A673 (cell line): Measurements from ENCODE around the gene KLHDC3. TPM values are rescaled to one million over a fixed set of nuclear protein-coding genes. Genes with fewer than 3 reads are reported as not detected.

Experiments
- BruUV-seq: library from RNA; stranded (reverse); fragments of 400-500 nt; replicated peaks from 2 replicates; lab custom pipeline; 2021; lab: Mats Ljungman, UMichigan
- CTCF ChIA-PET: fragments of 300-600 bp; sonication (Branson Sonifier 250); formaldehyde crosslinking; loops from one replicate; lab custom pipeline; 2022; ENCODE audit warnings: antibody characterized with exemption; lab: Charles Lee
- POLR2A ChIA-PET: fragments of 300-600 bp; sonication (Branson Sonifier 250); formaldehyde crosslinking; loops from one replicate; lab custom pipeline; 2022; ENCODE audit warnings: antibody characterized with exemption; ENCODE audit not compliant: low non-redundant PET; lab: Charles Lee
- DNase-seq: peaks from one replicate; pipeline ENCODE4 v3.0.0-alpha.2; 2015; ENCODE audit warnings: low spot score
- H3K27ac ChIP-seq: fragments of 200-600 bp; sonication (generic); 2 replicates; pipeline ENCODE4 v1.5.1; 2016; ENCODE audit warnings: mixed run types, low read depth, mild to moderate bottlenecking, mixed read lengths, antibody characterized with exemption, low read length; ENCODE audit not compliant: poor library complexity, severe bottlenecking
- H3K27me3 ChIP-seq: fragments of 200-600 bp; sonication (generic); replicated peaks from 2 replicates; pipeline ENCODE4 v1.6.1; 2017; ENCODE audit warnings: mixed run types, low read depth, mild to moderate bottlenecking, mixed read lengths, antibody characterized with exemption, low read length; ENCODE audit not compliant: insufficient read depth, poor library complexity
- H3K36me3 ChIP-seq: fragments of 200-600 bp; sonication (generic); 2 replicates; pipeline ENCODE4 v1.6.1; 2016; ENCODE audit warnings: mixed run types, mild to moderate bottlenecking, mixed read lengths, antibody characterized with exemption, low read length; ENCODE audit not compliant: insufficient read depth, poor library complexity, severe bottlenecking
- H3K4me1 ChIP-seq: fragments of 200-600 bp; sonication (generic); 2 replicates; pipeline ENCODE4 v1.6.1; 2017; ENCODE audit warnings: mixed run types, mild to moderate bottlenecking, mixed read lengths, antibody characterized with exemption, low read length; ENCODE audit not compliant: insufficient read depth, poor library complexity, severe bottlenecking
- H3K4me3 ChIP-seq: fragments of 200-600 bp; sonication (generic); 2 replicates; pipeline ENCODE4 v1.5.1; 2016; ENCODE audit warnings: low read depth, mixed run types, mild to moderate bottlenecking, mixed read lengths, low read length; ENCODE audit not compliant: poor library complexity, severe bottlenecking
- H3K9me3 ChIP-seq: fragments of 200-600 bp; sonication (generic); 2 replicates; pipeline ENCODE4 v1.6.1; 2016; ENCODE audit warnings: mixed run types, low read depth, mild to moderate bottlenecking, mixed read lengths, antibody characterized with exemption, low read length; ENCODE audit not compliant: poor library complexity, severe bottlenecking
- EZH2 ChIP-seq: fragments of 200-600 bp; sonication (generic); IDR thresholded peaks from 2 replicates; pipeline ENCODE4 v1.6.1; 2017; ENCODE audit warnings: borderline replicate concordance, low read depth, mild to moderate bottlenecking, mixed read lengths, antibody characterized with exemption, low read length; ENCODE audit not compliant: poor library complexity, severe bottlenecking
- intact Hi-C: fragments of 100-400 bp; cut with micrococcal nuclease; formaldehyde crosslinking; loops from one replicate; pipeline ENCODE4 v1.10.0; 2022; ENCODE audit not compliant: unreplicated experiment
- total RNA-seq: library from RNA; stranded (reverse); gene quantifications from 2 replicates; pipeline ENCODE4 v1.2.3, GENCODE V29; 2021
- TF ChIP-seq, protein P1 (sequence below): fragments of 300-800, 200-600 bp; sonication (generic); conservative IDR thresholded peaks from 2 replicates; pipeline ENCODE4 v1.5.1; 2017; ENCODE audit warnings: low read depth, mild to moderate bottlenecking, antibody characterized with exemption, low read length, moderate library complexity, mixed read lengths

Gene KLHDC3
- total RNA-seq, 1 experiment from 2014 or later, result 90.1 TPM

DNA sequence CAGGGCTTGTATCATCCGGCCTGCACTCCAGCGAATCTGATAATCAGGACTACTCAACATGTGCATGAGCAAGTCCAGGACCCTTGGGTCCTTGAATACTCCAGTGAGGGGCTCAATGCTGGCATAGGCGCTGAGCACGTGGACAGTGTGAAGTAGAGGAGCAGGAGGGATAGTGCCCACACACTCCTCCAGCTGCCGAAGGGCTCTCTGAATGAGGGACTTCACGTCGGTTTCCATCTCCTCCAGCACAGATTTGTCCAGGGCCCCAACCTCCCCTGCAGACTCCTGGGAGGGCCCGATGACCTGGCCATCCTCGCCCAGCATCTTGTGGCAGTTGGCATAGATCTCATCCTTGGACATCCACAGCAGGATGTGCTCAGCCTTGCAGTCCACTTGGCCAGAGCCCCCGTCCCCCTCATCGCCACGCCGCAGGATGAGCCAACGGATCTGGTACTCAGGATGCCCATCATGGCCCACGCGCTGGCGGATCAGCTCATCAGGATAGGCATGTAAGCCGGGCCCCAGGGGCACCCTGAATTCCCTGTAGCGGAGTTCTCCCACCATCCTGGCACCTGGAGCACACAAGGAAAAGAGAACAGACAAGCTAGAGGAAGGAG is 38.3 kb downstream of the KLHDC3 start:
- Histone ChIP-seq H3K4me3 (peak overlapping the region; percentile 83), H3K4me1 (peaks cover 24% of the 10 kb centered on the region), H3K36me3 (peaks cover 40% of the 10 kb centered on the region), H3K27me3 (no peaks in the 10 kb centered on the region), H3K27ac (peak overlapping the region; percentile 93), H3K9me3 (no peaks in the 10 kb centered on the region)
- CTCF ChIA-PET, result no interaction called here
- no peak for TF ChIP-seq EZH2
- TF ChIP-seq, protein P1, sequence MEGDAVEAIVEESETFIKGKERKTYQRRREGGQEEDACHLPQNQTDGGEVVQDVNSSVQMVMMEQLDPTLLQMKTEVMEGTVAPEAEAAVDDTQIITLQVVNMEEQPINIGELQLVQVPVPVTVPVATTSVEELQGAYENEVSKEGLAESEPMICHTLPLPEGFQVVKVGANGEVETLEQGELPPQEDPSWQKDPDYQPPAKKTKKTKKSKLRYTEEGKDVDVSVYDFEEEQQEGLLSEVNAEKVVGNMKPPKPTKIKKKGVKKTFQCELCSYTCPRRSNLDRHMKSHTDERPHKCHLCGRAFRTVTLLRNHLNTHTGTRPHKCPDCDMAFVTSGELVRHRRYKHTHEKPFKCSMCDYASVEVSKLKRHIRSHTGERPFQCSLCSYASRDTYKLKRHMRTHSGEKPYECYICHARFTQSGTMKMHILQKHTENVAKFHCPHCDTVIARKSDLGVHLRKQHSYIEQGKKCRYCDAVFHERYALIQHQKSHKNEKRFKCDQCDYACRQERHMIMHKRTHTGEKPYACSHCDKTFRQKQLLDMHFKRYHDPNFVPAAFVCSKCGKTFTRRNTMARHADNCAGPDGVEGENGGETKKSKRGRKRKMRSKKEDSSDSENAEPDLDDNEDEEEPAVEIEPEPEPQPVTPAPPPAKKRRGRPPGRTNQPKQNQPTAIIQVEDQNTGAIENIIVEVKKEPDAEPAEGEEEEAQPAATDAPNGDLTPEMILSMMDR, result no peak
- BruUV-seq, result no TSS peak
- no peak for DNase-seq
- intact Hi-C loops, result no loop called here
- POLR2A ChIA-PET, result no interaction called here

DNA sequence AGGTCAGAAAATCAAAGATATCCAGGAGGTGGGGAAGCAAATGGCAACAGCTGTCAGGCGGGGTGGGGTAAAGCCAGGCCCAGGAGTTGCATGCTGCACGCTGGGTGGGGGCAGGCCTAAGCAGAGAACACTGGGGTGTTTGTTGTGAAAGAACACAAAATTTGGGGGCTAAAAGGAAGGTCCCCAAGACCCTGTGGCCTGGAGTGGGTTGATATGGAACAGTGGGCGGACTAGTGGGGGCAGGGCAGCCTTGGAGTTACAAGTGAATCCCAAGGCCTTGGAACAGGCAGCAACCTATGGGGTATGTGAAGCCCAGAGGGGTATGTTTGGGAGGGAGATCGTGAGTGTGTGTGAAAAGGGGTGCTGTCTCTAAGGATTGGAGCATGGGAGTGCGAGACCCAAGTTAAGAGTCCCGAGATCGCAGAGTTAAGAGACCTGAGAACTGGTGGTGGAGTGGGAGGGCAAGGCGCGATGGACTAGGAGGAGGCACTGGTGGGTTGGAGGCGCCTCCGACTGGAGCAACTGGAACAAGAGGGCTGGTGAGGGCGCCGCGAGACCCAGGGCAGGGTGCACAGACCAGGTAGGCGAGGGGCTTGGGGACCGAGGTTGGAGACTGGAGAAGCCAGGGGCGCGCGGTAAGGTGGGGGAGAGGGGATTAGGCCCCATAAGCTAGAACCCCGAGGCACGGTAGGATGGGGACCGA is 38.9 kb downstream of the KLHDC3 start:
- TF ChIP-seq, protein P1, result no peak
- TF ChIP-seq EZH2, result no peak
- DNase-seq, result peak; percentile 30
- intact Hi-C loops, result no loop called here

DNA sequence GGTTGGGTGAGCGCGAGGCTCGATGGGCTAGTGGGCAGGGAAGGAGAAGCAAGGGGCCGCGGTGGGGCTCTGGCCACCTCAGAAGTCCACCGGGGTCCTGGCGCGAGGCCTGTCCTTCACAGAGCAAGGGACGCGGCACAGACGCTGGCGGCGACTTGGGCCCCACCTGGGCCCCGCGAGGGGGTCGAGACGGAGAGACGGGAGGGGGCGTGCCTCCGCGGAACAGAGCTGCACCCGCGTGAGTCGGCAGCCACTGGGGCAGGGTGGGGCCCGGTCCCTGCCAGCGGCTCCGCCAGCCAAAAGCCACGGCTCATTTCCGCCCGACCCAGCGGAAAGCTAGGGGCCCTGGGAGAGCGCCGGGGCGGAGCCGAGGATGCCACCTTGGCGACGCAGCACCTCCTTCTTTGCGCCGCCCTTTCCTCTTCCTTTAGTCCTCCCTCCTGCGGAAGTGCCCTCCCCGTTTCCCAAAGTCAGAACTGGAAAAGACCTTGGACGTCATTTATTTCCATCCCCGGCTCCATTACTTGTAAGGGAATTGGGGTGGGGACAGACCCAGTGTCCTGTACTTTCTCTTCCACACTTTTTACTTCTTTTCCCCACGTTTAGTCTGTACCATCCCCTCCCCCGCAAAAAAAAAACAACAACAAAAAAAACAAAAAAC is 39.6 kb downstream of the KLHDC3 start, which contains the start of gene CUL7:
CUL7 (minus strand) TSS at position 307 of the 661 bp plus-strand sequence. CDS start 1,063 bp downstream, outside the sequence.
- TF ChIP-seq, protein P1, result no peak
- no peak for TF ChIP-seq EZH2
- POLR2A ChIA-PET, result no interaction called here
- CTCF ChIA-PET, result no interaction called here
- peak within 1 kb of the TSS; percentile 83 for H3K4me3 ChIP-seq
- no TSS peak for BruUV-seq
- peak; percentile 98 for DNase-seq
- H3K4me1 ChIP-seq, result peaks cover 29% of the 10 kb centered on the region
- intact Hi-C loops, result no loop called here
- H3K27me3 ChIP-seq, result no peaks in the 10 kb centered on the region
- H3K36me3 ChIP-seq, result peaks cover 32% of the 10 kb centered on the region
- peak within 1 kb of the TSS; percentile 93 for H3K27ac ChIP-seq
- H3K9me3 ChIP-seq, result no peaks in the 10 kb centered on the region

More for the DNA sequence above, 38.9 kb downstream of the KLHDC3 start:
- H3K4me3 ChIP-seq, result peak overlapping the region; percentile 83
- POLR2A ChIA-PET, result no interaction called here
- no peaks in the 10 kb centered on the region for H3K27me3 ChIP-seq
- no peaks in the 10 kb centered on the region for H3K9me3 ChIP-seq
- peaks cover 24% of the 10 kb centered on the region for H3K4me1 ChIP-seq
- CTCF ChIA-PET, result no interaction called here
- peaks cover 33% of the 10 kb centered on the region for H3K36me3 ChIP-seq
- TSS peak; percentile 25 for BruUV-seq
- H3K27ac ChIP-seq, result peak overlapping the region; percentile 93
